K562 (cell line): Measurements from ENCODE around the gene CDK1. TPM values are rescaled to one million over a fixed set of nuclear protein-coding genes. Genes with fewer than 3 reads are reported as not detected.

Source experiments
- ARHGAP35 ChIP-seq: fragments of 450-650 bp; IDR thresholded peaks from 2 replicates; pipeline ENCODE4 v1.6.1; 2018; ENCODE audit not compliant: partially characterized antibody
- CREB3L1 ChIP-seq: fragments of 450-650 bp; IDR thresholded peaks from 2 replicates; pipeline ENCODE4 v1.6.1; 2014; ENCODE audit warnings: low read depth, mild to moderate bottlenecking, moderate library complexity, borderline replicate concordance
- DPF2 ChIP-seq: fragments of 450-650 bp; IDR thresholded peaks from 2 replicates; pipeline ENCODE4 v1.6.1; 2016
- EGR1 ChIP-seq: fragments of 450-650 bp; conservative IDR thresholded peaks from 2 replicates; pipeline ENCODE4 v1.6.1; 2017; ENCODE audit warnings: mild to moderate bottlenecking
- ELF1 ChIP-seq: fragments of 200-800 bp; sonication (Bioruptor generic); IDR thresholded peaks from 2 replicates; pipeline ENCODE4 v1.6.1; 2016; ENCODE audit warnings: missing genetic modification characterization, missing compliant biosample characterization
- HCFC1 ChIP-seq: IDR thresholded peaks from 2 replicates; pipeline ENCODE4 v1.6.1; 2012; ENCODE audit warnings: low read depth, low read length, improper control_type of control experiment
- ILK ChIP-seq: fragments of 450-650 bp; IDR thresholded peaks from 2 replicates; pipeline ENCODE4 v1.6.1; 2016; ENCODE audit warnings: missing genetic modification characterization, low read depth, mild to moderate bottlenecking, missing compliant biosample characterization, moderate library complexity, borderline replicate concordance
- KAT2B ChIP-seq: IDR thresholded peaks from one replicate; pipeline ENCODE4 v1.6.1; 2012; ENCODE audit warnings: low read depth, mild to moderate bottlenecking, control low read depth, inconsistent platforms, low read length, moderate library complexity
- L3MBTL2 ChIP-seq: fragments of 450-650 bp; IDR thresholded peaks from 2 replicates; pipeline ENCODE4 v1.6.1; 2016; ENCODE audit warnings: mild to moderate bottlenecking, moderate library complexity
- MAFK ChIP-seq: IDR thresholded peaks from 2 replicates; pipeline ENCODE4 v1.6.1; 2011; ENCODE audit warnings: low read length, improper control_type of control experiment
- MAZ ChIP-seq, 2 experiments: fragments of 450-650 bp in 1 of 2; sonication (generic) in 1 of 2; formaldehyde crosslinking; IDR thresholded peaks in 1 of 2; conservative IDR thresholded peaks in 1 of 2; 2 replicates each; pipeline versions ENCODE4 v1.4.0 to v1.5.0; 2020; ENCODE audit warnings: mild to moderate bottlenecking in 1 of 2, missing genetic modification reagents in 1 of 2
- NCOA1 ChIP-seq: fragments of 450-650 bp; IDR thresholded peaks from 2 replicates; pipeline ENCODE4 v1.6.1; 2016; ENCODE audit warnings: low read depth
- NCOA4 ChIP-seq: fragments of 450-650 bp; IDR thresholded peaks from 2 replicates; pipeline ENCODE4 v1.6.1; 2018; ENCODE audit warnings: mild to moderate bottlenecking; ENCODE audit not compliant: partially characterized antibody
- NFRKB ChIP-seq: fragments of 450-650 bp; IDR thresholded peaks from 2 replicates; pipeline ENCODE4 v1.6.1; 2016; ENCODE audit warnings: low read depth
- PHB2 ChIP-seq: fragments of 450-650 bp; IDR thresholded peaks from 2 replicates; pipeline ENCODE4 v1.6.1; 2017; ENCODE audit warnings: low read depth
- POLR3G ChIP-seq: IDR thresholded peaks from 2 replicates; pipeline ENCODE4 v1.6.1; 2011; ENCODE audit not compliant: insufficient read length, insufficient replicate concordance; ENCODE audit errors: extremely low read depth
- RAD21 ChIP-seq, 2 experiments: fragments of 250-450 bp in 1 of 2; fragments of 450-650 bp in 1 of 2; sonication (Bioruptor Pico) in 1 of 2; formaldehyde crosslinking in 1 of 2; IDR thresholded peaks in 1 of 2; conservative IDR thresholded peaks in 1 of 2; 2 replicates each; pipeline versions ENCODE4 v1.4.0 to v1.8.0; 2020 to 2022; ENCODE audit warnings: mild to moderate bottlenecking in 2 of 2, moderate library complexity in 1 of 2
- RFX7 ChIP-seq: fragments of 250-450 bp; sonication (Bioruptor Pico); IDR thresholded peaks from 2 replicates; pipeline ENCODE4 v1.5.1; 2021; ENCODE audit warnings: mild to moderate bottlenecking
- SREBF1 ChIP-seq: fragments of 150-350 bp; IDR thresholded peaks from 2 replicates; pipeline ENCODE4 v1.6.1; 2014; ENCODE audit warnings: antibody characterized with exemption, low read depth, low read length, borderline replicate concordance
- SRSF1 ChIP-seq: fragments of 200-400 bp; formaldehyde crosslinking; IDR thresholded peaks from 2 replicates; pipeline ENCODE4 v1.6.1; 2017; ENCODE audit warnings: mild to moderate bottlenecking, low read depth, low read length, moderate library complexity
- ZNF124 ChIP-seq: sonication (generic); formaldehyde crosslinking; IDR thresholded peaks from 2 replicates; pipeline ENCODE4 v1.8.1; 2022; ENCODE audit warnings: missing genetic modification reagents
- ZNF212 ChIP-seq: fragments of 450-650 bp; formaldehyde crosslinking; IDR thresholded peaks from 2 replicates; pipeline ENCODE4 v1.4.0; 2020; ENCODE audit warnings: mild to moderate bottlenecking
- ZNF592 ChIP-seq: fragments of 450-650 bp; IDR thresholded peaks from 2 replicates; pipeline ENCODE4 v1.6.1; 2017; ENCODE audit warnings: antibody characterized with exemption, mild to moderate bottlenecking
- polyA plus RNA-seq, 8 experiments: library from polyadenylated mRNA; depleted of rRNA in 4 of 8; stranded (reverse) in 5 of 8; unstranded in 3 of 8; fragments of >200 nt; fragmentation: Nextera tagmentation in 2 of 8; fragmentation: Illumina TruSeq in 1 of 8; extraction: Ambion mirVana in 2 of 8; extraction: Trizol in 1 of 8; gene quantifications; 2 replicates each; pipeline versions ENCODE4 v1.2.1 to v1.2.3, GENCODE V29; 2011 to 2014; ENCODE audit warnings: inconsistent platforms in 1 of 8, missing spikeins in 1 of 8
- total RNA-seq, 7 experiments: library from RNA; depleted of rRNA in 6 of 7; stranded (reverse); fragments of >200 nt in 6 of 7; fragmentation: Illumina TruSeq in 2 of 7; extraction: Trizol in 2 of 7; gene quantifications; 2 replicates each; pipeline versions ENCODE4 v1.2.1 to v1.2.3, GENCODE V29; 2011 to 2021; ENCODE audit warnings: low replicate concordance in 1 of 7

The CDK1 gene
- total and polyA plus RNA-seq, 9 of the 15 experiments (the other 6 are each of a cell fraction or from before 2014, with no cell fraction given): 156 to 685 (median 236) TPM

- TF ChIP-seq RFX7 (CRISPR knock-in tag): no peak
- peak; percentile 36; the same call in 1 of the 2 replicates for TF ChIP-seq DPF2
- TF ChIP-seq RAD21 (CRISPR knock-in tag; conservative IDR thresholded peaks at IDR 0.05 in 1 of 2, IDR thresholded peaks at IDR 0.05 in 1 of 2): no peak
- TF ChIP-seq ELF1 (tag): peak; percentile 61
- TF ChIP-seq SRSF1: no peak
- TF ChIP-seq MAFK: no peak; the same call in 1 of the 2 replicates
- peak; percentile 39; the same call in 1 of the 2 replicates for TF ChIP-seq CREB3L1
- no peak; the same call in 1 of the 2 replicates for TF ChIP-seq EGR1
- TF ChIP-seq L3MBTL2: peak; percentile 84
- TF ChIP-seq ZNF212 (CRISPR knock-in tag): no peak
- TF ChIP-seq ZNF124: no peak
- TF ChIP-seq HCFC1: peak; percentile 56
- peak; percentile 34; the same call in 1 of the 2 replicates for TF ChIP-seq NCOA1
- no peak for TF ChIP-seq POLR3G
- TF ChIP-seq ZNF592: 0 out of 2 replicates have a peak, but pooled peaks have one; percentile 10
- TF ChIP-seq ILK (tag): no peak
- no peak for TF ChIP-seq ARHGAP35
- peak; percentile 65; the same call in 1 of the 2 replicates for TF ChIP-seq NFRKB
- TF ChIP-seq MAZ (CRISPR knock-in tag; conservative IDR thresholded peaks at IDR 0.05 in 1 of 2, IDR thresholded peaks at IDR 0.05 in 1 of 2): peak; percentile 39 to 56; a peak in 1 of 4 replicates
- no peak for TF ChIP-seq KAT2B
- no peak for TF ChIP-seq PHB2
- no peak for TF ChIP-seq NCOA4
- TF ChIP-seq SREBF1: no peak
Measured at GRCh38 chr10:60778214-60778970, at the start of gene CDK1 (continued).
